ENCODE measurements around the gene PKP4.

- TF ChIP-seq CTCF (conservative IDR thresholded peaks at IDR 0.05 in 1 of 2, IDR thresholded peaks at IDR 0.05 in 1 of 2; ENCODE audit: low read depth in 1 of 2, low read length in 2 of 2) (no peak), EZH2 (IDR thresholded peaks at IDR 0.05; ENCODE audit: low read length, missing control alignments) (no peak)
These were observed 256.9 kb downstream of the PKP4 start for GRCh38 chr2:158713523-158714138.
